HCT116 (cell line): Measurements from ENCODE around the gene CARS1. TPM values are rescaled to one million over a fixed set of nuclear protein-coding genes. Genes with fewer than 3 reads are reported as not detected.

Experiments
- ATAC-seq: fragments of 200-7000 bp; cut with Tn5 transposase; 2 replicates; pipeline ENCODE4 v1.9.1; 2020; ENCODE audit warnings: mild to moderate bottlenecking, moderate library complexity
- BruUV-seq: library from RNA; stranded (reverse); fragments of 400-500 nt; replicated peaks from 2 replicates; lab custom pipeline; 2021; lab: Mats Ljungman, UMichigan
- CTCF ChIA-PET: fragments of 300-600 bp; sonication (Branson Sonifier 250); formaldehyde crosslinking; loops from one replicate; lab custom pipeline; 2021; ENCODE audit warnings: antibody characterized with exemption; lab: Charles Lee
- POLR2A ChIA-PET: fragments of 300-600, 350-600 bp; sonication (Branson Sonifier 250); formaldehyde crosslinking; loops from one replicate; lab custom pipeline; 2021; ENCODE audit warnings: antibody characterized with exemption; lab: Charles Lee
- RAD21 ChIA-PET, 2 experiments: fragments of 300-600 bp; sonication (Branson Sonifier 250); formaldehyde crosslinking; loops; one replicate each; lab custom pipeline; 2023; ENCODE audit warnings: low total read pairs in 2 of 2; ENCODE audit not compliant: uncharacterized antibody in 2 of 2, unreplicated experiment in 2 of 2, low non-redundant PET in 1 of 2; lab: Charles Lee
- DNase-seq: peaks from one replicate; pipeline ENCODE4 v3.0.0-alpha.2; 2010; ENCODE audit warnings: low read depth, low spot score
- H2AFZ ChIP-seq: fragments of 200-600 bp; shearing (Covaris generic), sonication (generic); 2 replicates; pipeline ENCODE4 v1.6.1; 2017; ENCODE audit warnings: low read depth, mixed run types, mixed read lengths, antibody characterized with exemption, low read length; ENCODE audit not compliant: poor library complexity, severe bottlenecking
- H3K27ac ChIP-seq: 2 replicates; pipeline ENCODE4 v1.5.1; 2012; ENCODE audit warnings: low read depth, low read length
- H3K27me3 ChIP-seq: fragments of 200-600 bp; sonication (generic); 2 replicates; pipeline ENCODE4 v1.6.1; 2016; ENCODE audit warnings: mixed run types, low read length, mixed read lengths; ENCODE audit not compliant: insufficient read depth
- H3K36me3 ChIP-seq, 2 experiments: fragments of 200-500 bp in 1 of 2; fragments of 200-600 bp in 1 of 2; sonication (Bioruptor generic) in 1 of 2; sonication (generic) in 1 of 2; 2 replicates each; pipeline versions ENCODE4 v1.5.1 to v1.6.1; 2014 to 2016; ENCODE audit warnings: low read length in 2 of 2, inconsistent platforms in 1 of 2, mixed read lengths in 1 of 2, mixed run types in 1 of 2; ENCODE audit not compliant: insufficient read depth in 2 of 2, control insufficient read depth in 1 of 2
- H3K4me1 ChIP-seq, 2 experiments: fragments of 200-600 bp in 1 of 2; sonication (generic) in 1 of 2; 2 replicates each; pipeline versions ENCODE4 v1.5.1 to v1.6.1; 2012 to 2017; ENCODE audit warnings: low read length in 2 of 2, inconsistent platforms in 1 of 2, mild to moderate bottlenecking in 1 of 2, mixed read lengths in 1 of 2, mixed run types in 1 of 2, moderate library complexity in 1 of 2; ENCODE audit not compliant: insufficient read depth in 2 of 2, control insufficient read depth in 1 of 2
- H3K4me2 ChIP-seq: fragments of 200-600 bp; sonication (generic); 2 replicates; pipeline ENCODE4 v1.6.1; 2017; ENCODE audit warnings: mixed run types, low read length, mixed read lengths
- H3K4me3 ChIP-seq, 2 experiments: fragments of 200-600 bp in 1 of 2; sonication (generic) in 1 of 2; replicated peaks in 1 of 2; 2 replicates each; pipeline ENCODE4 v1.5.1; 2011 to 2016; ENCODE audit warnings: low read length in 2 of 2, control low read depth in 1 of 2, low read depth in 1 of 2, mild to moderate bottlenecking in 1 of 2, mixed read lengths in 1 of 2, mixed run types in 1 of 2
- H3K79me2 ChIP-seq: fragments of 200-600 bp; sonication (generic); 2 replicates; pipeline ENCODE4 v1.6.1; 2017; ENCODE audit warnings: mild to moderate bottlenecking, mixed run types, low read length, moderate library complexity, mixed read lengths; ENCODE audit not compliant: insufficient read depth
- H3K9ac ChIP-seq: fragments of 200-600 bp; sonication (generic); 2 replicates; pipeline ENCODE4 v1.6.1; 2016; ENCODE audit warnings: low read length, mixed read lengths
- H3K9me2 ChIP-seq: fragments of 200-600 bp; sonication (generic), shearing (Covaris generic); 2 replicates; pipeline ENCODE4 v1.6.1; 2017; ENCODE audit warnings: mixed run types, mild to moderate bottlenecking, moderate library complexity; ENCODE audit not compliant: insufficient read depth
- H3K9me3 ChIP-seq, 2 experiments: fragments of 200-500 bp in 1 of 2; fragments of 200-600 bp in 1 of 2; sonication (Bioruptor generic) in 1 of 2; sonication (generic) in 1 of 2; 2 replicates each; pipeline ENCODE4 v1.6.1; 2014 to 2017; ENCODE audit warnings: low read length in 2 of 2, mixed read lengths in 2 of 2, inconsistent platforms in 1 of 2, low read depth in 1 of 2, mild to moderate bottlenecking in 1 of 2, mixed run types in 1 of 2, moderate library complexity in 1 of 2; ENCODE audit not compliant: control insufficient read depth in 1 of 2, insufficient read depth in 1 of 2
- H4K20me1 ChIP-seq: fragments of 200-600 bp; sonication (generic), shearing (Covaris generic); 2 replicates; pipeline ENCODE4 v1.6.1; 2017; ENCODE audit warnings: mixed run types, mild to moderate bottlenecking, moderate library complexity; ENCODE audit not compliant: insufficient read depth
- EGR1 ChIP-seq: IDR thresholded peaks from 2 replicates; pipeline ENCODE4 v1.6.1; 2012; ENCODE audit warnings: low read depth
- EZH2 ChIP-seq: fragments of 200-600 bp; sonication (generic); IDR thresholded peaks from 2 replicates; pipeline ENCODE4 v1.6.1; 2017; ENCODE audit warnings: antibody characterized with exemption, mixed run types
- EZH2phosphoT487 ChIP-seq: fragments of 200-600 bp; IDR thresholded peaks from 2 replicates; pipeline ENCODE4 v1.6.1; 2018; ENCODE audit warnings: antibody characterized with exemption, borderline replicate concordance
- JUND ChIP-seq: IDR thresholded peaks from 2 replicates; pipeline ENCODE4 v1.6.1; 2012
- MAX ChIP-seq: IDR thresholded peaks from 2 replicates; pipeline ENCODE4 v1.6.1; 2012
- POLR2A ChIP-seq: IDR thresholded peaks from 2 replicates; pipeline ENCODE4 v1.7.0; 2011; ENCODE audit warnings: borderline replicate concordance; ENCODE audit not compliant: insufficient read depth, insufficient read length; ENCODE audit errors: extremely low read depth
- POLR2AphosphoS5 ChIP-seq: IDR thresholded peaks from 2 replicates; pipeline ENCODE4 v1.6.1; 2011; ENCODE audit warnings: mild to moderate bottlenecking, low read depth, low read length, moderate library complexity
- RAD21 ChIP-seq: IDR thresholded peaks from 2 replicates; pipeline ENCODE4 v1.6.1; 2012; ENCODE audit warnings: low read depth, mild to moderate bottlenecking
- REST ChIP-seq: IDR thresholded peaks from 2 replicates; pipeline ENCODE4 v1.6.1; 2012; ENCODE audit warnings: low read depth
- SIN3A ChIP-seq: IDR thresholded peaks from 2 replicates; pipeline ENCODE4 v1.6.1; 2012; ENCODE audit warnings: low read depth
- SP1 ChIP-seq: IDR thresholded peaks from 2 replicates; pipeline ENCODE4 v1.6.1; 2012; ENCODE audit warnings: low read depth
- SRF ChIP-seq: IDR thresholded peaks from 2 replicates; pipeline ENCODE4 v1.6.1; 2012; ENCODE audit warnings: low read depth
- YY1 ChIP-seq: IDR thresholded peaks from 2 replicates; pipeline ENCODE4 v1.6.1; 2011; ENCODE audit warnings: low read length, low read depth, moderate library complexity, mild to moderate bottlenecking; ENCODE audit not compliant: insufficient replicate concordance; ENCODE audit errors: extremely low read depth
- ZNF274 ChIP-seq: fragments of 200-500 bp; sonication (Bioruptor generic); IDR thresholded peaks from 2 replicates; pipeline ENCODE4 v1.6.1; 2014; ENCODE audit warnings: mild to moderate bottlenecking, low read depth, low read length, inconsistent platforms
- intact Hi-C: fragments of 100-400 bp; cut with micrococcal nuclease; formaldehyde crosslinking; loops from 2 replicates; pipeline ENCODE4 v1.10.0; 2022
- total RNA-seq: library from RNA; stranded (reverse); gene quantifications from one replicate; pipeline ENCODE4 v1.2.1, GENCODE V29; 2021; ENCODE audit not compliant: unreplicated experiment
- TF ChIP-seq, protein P1 (sequence below): IDR thresholded peaks from 2 replicates; pipeline ENCODE4 v1.6.1; 2012

Gene CARS1
- total RNA-seq, 1 experiment from 2014 or later: 124 TPM

DNA sequence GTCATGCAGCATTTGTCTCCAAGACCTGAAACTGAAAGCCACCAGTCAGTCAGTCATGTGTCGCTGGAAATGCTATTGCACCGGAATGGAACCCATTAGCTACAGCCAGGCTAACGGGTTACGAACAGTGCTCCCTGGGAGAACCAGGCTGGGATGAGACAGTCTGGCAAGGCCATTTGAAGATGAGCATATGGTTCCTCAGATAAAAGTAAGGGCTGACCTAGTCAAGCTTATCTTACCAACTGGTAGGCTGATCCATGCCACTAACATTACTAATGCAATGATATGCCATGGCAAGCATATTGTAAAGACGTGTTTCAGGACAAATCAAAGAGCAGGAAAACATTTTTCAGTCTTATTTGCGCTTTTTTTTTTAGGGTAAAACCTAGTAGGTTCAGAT lies 93.5 kb downstream of the CARS1 start:
- ChIA-PET CTCF (no interaction called here), RAD21 (no interaction called here), POLR2A (no interaction called here)
- Histone ChIP-seq H2AFZ (no peak overlapping the region), H3K27me3 (no peaks in the 10 kb centered on the region), H3K9ac (no peak overlapping the region), H3K79me2 (peaks cover 94% of the 10 kb centered on the region), H3K27ac (no peak overlapping the region), H3K9me2 (no peaks in the 10 kb centered on the region), H3K36me3 (peaks cover 62 to 64% of the 10 kb centered on the region in 2 experiments), H4K20me1 (no peaks in the 10 kb centered on the region), H3K4me1 (no peaks in the 10 kb centered on the region), H3K4me2 (no peak overlapping the region), H3K9me3 (no peaks in the 10 kb centered on the region), H3K4me3 (no peak overlapping the region)
- no peak for TF ChIP-seq JUND
- no peak for TF ChIP-seq RAD21
- no peak for TF ChIP-seq YY1
- TF ChIP-seq POLR2A: no peak
- TF ChIP-seq EGR1: no peak
- TF ChIP-seq POLR2AphosphoS5: no peak
- TF ChIP-seq, protein P1, sequence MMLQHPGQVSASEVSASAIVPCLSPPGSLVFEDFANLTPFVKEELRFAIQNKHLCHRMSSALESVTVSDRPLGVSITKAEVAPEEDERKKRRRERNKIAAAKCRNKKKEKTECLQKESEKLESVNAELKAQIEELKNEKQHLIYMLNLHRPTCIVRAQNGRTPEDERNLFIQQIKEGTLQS: no peak
- no peak for TF ChIP-seq EZH2phosphoT487
- no peak for TF ChIP-seq SIN3A
- no peak for TF ChIP-seq EZH2
- no peak for TF ChIP-seq SP1
- no peak for TF ChIP-seq MAX
- intact Hi-C loops: no loop called here
- no peak for DNase-seq
- ATAC-seq: no peak
- no TSS peak for BruUV-seq

- no peaks in the 10 kb centered on the region for H3K9me3 ChIP-seq
- ChIA-PET CTCF (no interaction called here), RAD21 (no interaction called here), POLR2A (no interaction called here)
- H3K27ac ChIP-seq: no peak overlapping the region
- H3K9ac ChIP-seq: no peak overlapping the region
- H3K9me2 ChIP-seq: no peaks in the 10 kb centered on the region
- no peak overlapping the region for H3K4me3 ChIP-seq
- H3K27me3 ChIP-seq: no peaks in the 10 kb centered on the region
- H3K4me2 ChIP-seq: no peak overlapping the region
- H4K20me1 ChIP-seq: no peaks in the 10 kb centered on the region
- no peak overlapping the region for H2AFZ ChIP-seq
- intact Hi-C loops: no loop called here
- DNase-seq: no peak
- H3K4me1 ChIP-seq: no peaks in the 10 kb centered on the region
- peaks cover 94% of the 10 kb centered on the region for H3K79me2 ChIP-seq
- peaks cover 57 to 61% of the 10 kb centered on the region in 2 experiments for H3K36me3 ChIP-seq
- BruUV-seq: no TSS peak
- TF ChIP-seq REST: no peak
- TF ChIP-seq EGR1: no peak
- TF ChIP-seq ZNF274: no peak
- TF ChIP-seq SRF: no peak
- no peak for TF ChIP-seq JUND
- TF ChIP-seq, all 23 proteins: peak for 0
- ATAC-seq: no peak
Observed at GRCh38 chr11:2963112-2963754, 94.0 kb downstream of the CARS1 start.
